ENCODE measurements around the gene STRN3.

GRCh38 chr14:30991408-30991807 lies 34.8 kb downstream of the STRN3 start:
- no peak for TF ChIP-seq CTCF (conservative IDR thresholded peaks at IDR 0.05; ENCODE audit: low read depth, low read length)
- TF ChIP-seq CHD1 (IDR thresholded peaks at IDR 0.05; ENCODE audit: low read depth, low read length), result no peak
- no peak for TF ChIP-seq USF2 (IDR thresholded peaks at IDR 0.05; ENCODE audit: low read depth, low read length)
- no peak for TF ChIP-seq MAZ (IDR thresholded peaks at IDR 0.05; ENCODE audit: borderline replicate concordance, low read depth, low read length)
- no peak for TF ChIP-seq RAD21 (IDR thresholded peaks at IDR 0.05; ENCODE audit: low read length)
- TF ChIP-seq FOS (IDR thresholded peaks at IDR 0.05; ENCODE audit: low read depth, low read length), result no peak
- no peak for TF ChIP-seq ELK1 (IDR thresholded peaks at IDR 0.05; ENCODE audit: borderline replicate concordance, low read depth, low read length)
- TF ChIP-seq POLR2A (IDR thresholded peaks at IDR 0.05; ENCODE audit: low read depth, low read length), result no peak
- TF ChIP-seq RFX5 (IDR thresholded peaks at IDR 0.05; ENCODE audit: low read depth, low read length), result no peak
- TF ChIP-seq SMC3 (IDR thresholded peaks at IDR 0.05; ENCODE audit: low read depth, low read length), result no peak
- no peak for TF ChIP-seq MAFK (IDR thresholded peaks at IDR 0.05; ENCODE audit: low read depth, low read length)
- TF ChIP-seq RCOR1 (IDR thresholded peaks at IDR 0.05; ENCODE audit: insufficient replicate concordance, low read length), result no peak
- no peak for TF ChIP-seq BHLHE40 (IDR thresholded peaks at IDR 0.05; ENCODE audit: low read depth, low read length)
- TF ChIP-seq CEBPB (IDR thresholded peaks at IDR 0.05; ENCODE audit: low read depth, low read length), result no peak

Data from IMR-90 (cell line).